ENCODE measurements around the gene SV2A. TPM values are rescaled to one million over a fixed set of nuclear protein-coding genes. Genes with fewer than 3 reads are reported as not detected.

The SV2A gene
- polyA plus RNA-seq, 1 donor (not counting 4 experiments of a cell fraction or from before 2014, with no cell fraction given) = 0.28 TPM

- peaks cover 32% of the 10 kb centered on the region for H3K4me1 ChIP-seq (ENCODE audit: control insufficient read depth, extremely low read depth, insufficient read depth, low read length)
- peaks cover 33% of the 10 kb centered on the region for H3K79me2 ChIP-seq (ENCODE audit: control insufficient read depth, insufficient read depth, low read length)
- peak overlapping the region; percentile 95 for H3K27ac ChIP-seq (ENCODE audit: control insufficient read depth, insufficient read depth, low read length)
- H3K36me3 ChIP-seq (ENCODE audit: control insufficient read depth in 2 of 2, extremely low read depth in 1 of 2, insufficient read depth in 2 of 2, low read length in 2 of 2) = peaks cover 28 to 36% of the 10 kb centered on the region in 2 experiments
- TF ChIP-seq EZH2 (IDR thresholded peaks at IDR 0.05; ENCODE audit: low read length) (no peak), CTCF (optimal IDR thresholded peaks at IDR 0.05 in 1 of 3, IDR thresholded peaks at IDR 0.05 in 1 of 3, conservative IDR thresholded peaks at IDR 0.05 in 1 of 3; ENCODE audit: extremely low read depth in 1 of 3, insufficient read depth in 2 of 3, low read length in 3 of 3) (no peak)
- H3K9me1 ChIP-seq (ENCODE audit: control insufficient read depth, extremely low read depth, insufficient read depth, low read length) = no peaks in the 10 kb centered on the region
- dilution Hi-C loops (cut with MboI; ENCODE audit: extremely low pct_ligation_motif_present, low sequenced_read_pairs) = no loop called here
- peak overlapping the region; percentile 84 to 97 (median 94) for H3K4me3 ChIP-seq (ENCODE audit: control insufficient read depth in 2 of 3, extremely low read depth in 1 of 3, insufficient read depth in 2 of 3, low read depth in 1 of 3, low read length in 3 of 3)
- H3K9me3 ChIP-seq (ENCODE audit: control insufficient read depth, low read depth, low read length) = no peaks in the 10 kb centered on the region
- H3K9ac ChIP-seq (ENCODE audit: control insufficient read depth, extremely low read depth, insufficient read depth, low read length) = peak overlapping the region; percentile 91
- H3K4me2 ChIP-seq (ENCODE audit: control insufficient read depth, extremely low read depth, insufficient read depth, low read depth, low read length) = peak overlapping the region; percentile 82
- H3K27me3 ChIP-seq (ENCODE audit: control insufficient read depth, extremely low read depth, insufficient read depth, low read length) = no peaks in the 10 kb centered on the region
- H2AFZ ChIP-seq (ENCODE audit: control insufficient read depth, low read length) = peak overlapping the region; percentile 14
- peaks cover 3% of the 10 kb centered on the region for H4K20me1 ChIP-seq (ENCODE audit: control insufficient read depth, extremely low read depth, insufficient read depth, low read length)
- no peak for DNase-seq (ENCODE audit: low read depth, low spot score)
- FAIRE-seq = no peak
Measured at GRCh38 chr1:149928401-149928724, 10.7 kb upstream of the SV2A start.

- Histone ChIP-seq H3K27ac (ENCODE audit: control insufficient read depth, insufficient read depth, low read length) (peak within 1 kb of the TSS; percentile 95), H3K9me1 (ENCODE audit: control insufficient read depth, extremely low read depth, insufficient read depth, low read length) (no peaks in the 10 kb centered on the region), H4K20me1 (ENCODE audit: control insufficient read depth, extremely low read depth, insufficient read depth, low read length) (peaks cover 3% of the 10 kb centered on the region), H3K9ac (ENCODE audit: control insufficient read depth, extremely low read depth, insufficient read depth, low read length) (peak within 1 kb of the TSS; percentile 91), H3K27me3 (ENCODE audit: control insufficient read depth, extremely low read depth, insufficient read depth, low read length) (no peaks in the 10 kb centered on the region), H3K4me3 (ENCODE audit: control insufficient read depth in 2 of 3, extremely low read depth in 1 of 3, insufficient read depth in 2 of 3, low read depth in 1 of 3, low read length in 3 of 3) (peak within 1 kb of the TSS; percentile 84 to 97 (median 94)), H3K79me2 (ENCODE audit: control insufficient read depth, insufficient read depth, low read length) (peaks cover 33% of the 10 kb centered on the region), H2AFZ (ENCODE audit: control insufficient read depth, low read length) (peak within 1 kb of the TSS; percentile 79), H3K36me3 (ENCODE audit: control insufficient read depth in 2 of 2, extremely low read depth in 1 of 2, insufficient read depth in 2 of 2, low read length in 2 of 2) (peaks cover 32 to 36% of the 10 kb centered on the region in 2 experiments), H3K4me2 (ENCODE audit: control insufficient read depth, extremely low read depth, insufficient read depth, low read depth, low read length) (peak within 1 kb of the TSS; percentile 82), H3K4me1 (ENCODE audit: control insufficient read depth, extremely low read depth, insufficient read depth, low read length) (peaks cover 32% of the 10 kb centered on the region), H3K9me3 (ENCODE audit: control insufficient read depth, low read depth, low read length) (no peaks in the 10 kb centered on the region)
- DNase-seq (ENCODE audit: low read depth, low spot score) (no peak), FAIRE-seq (no peak)
- TF ChIP-seq EZH2 (IDR thresholded peaks at IDR 0.05; ENCODE audit: low read length) = no peak
- TF ChIP-seq CTCF (optimal IDR thresholded peaks at IDR 0.05 in 1 of 3, IDR thresholded peaks at IDR 0.05 in 1 of 3, conservative IDR thresholded peaks at IDR 0.05 in 1 of 3; ENCODE audit: extremely low read depth in 1 of 3, insufficient read depth in 2 of 3, low read length in 3 of 3) = no peak
- dilution Hi-C loops (cut with MboI; ENCODE audit: extremely low pct_ligation_motif_present, low sequenced_read_pairs) = no loop called here
Measured at GRCh38 chr1:149927563-149928400, 10.1 kb upstream of the SV2A start, which contains the start of gene SF3B4. Gene SF3B4 (minus strand): TSS chr1:149927803. CDS start chr1:149927759, 44 bp downstream.

Data from keratinocyte (primary cell).